ENCODE results near the gene STARD4. TPM values are rescaled to one million over a fixed set of nuclear protein-coding genes. Genes with fewer than 3 reads are reported as not detected.

STARD4 gene
- total and polyA plus RNA-seq, 2 of the 13 experiments (the other 11 are each of a cell fraction or from before 2014, with no cell fraction given): 27.4 to 66.9 TPM

GRCh38 chr5:111530298-111530740, 18.0 kb upstream of the STARD4 start (continued):
- TF ChIP-seq ZNF142 (CRISPR knock-in tag; IDR thresholded peaks at IDR 0.05): no peak

- Histone ChIP-seq H3K4me2 (ENCODE audit: low read depth, low read length) (no peak overlapping the region), H3K27me3 (ENCODE audit: control insufficient read depth in 1 of 2, insufficient read depth in 2 of 2, low read length in 2 of 2) (no peaks in the 10 kb centered on the region; a peak in 1 of 5 replicates), H3K4me3 (replicated peaks in 1 of 3; ENCODE audit: insufficient read depth in 1 of 3, low read depth in 2 of 3, low read length in 3 of 3) (no peak overlapping the region), H3K36me3 (replicated peaks in 1 of 2; ENCODE audit: control insufficient read depth in 1 of 2, insufficient read depth in 2 of 2, low read length in 2 of 2) (no peaks in the 10 kb centered on the region), H3K27ac (ENCODE audit: extremely low read length, insufficient read depth, low read length) (no peak overlapping the region), H3K79me2 (ENCODE audit: insufficient read depth, low read length) (no peaks in the 10 kb centered on the region), H3K9me3 (ENCODE audit: low read length) (no peaks in the 10 kb centered on the region), H2AFZ (ENCODE audit: low read length) (no peak overlapping the region), H4K20me1 (ENCODE audit: insufficient read depth, low read length) (no peaks in the 10 kb centered on the region), H3K4me1 (ENCODE audit: insufficient read depth, low read length) (peaks cover 8% of the 10 kb centered on the region; the same call in 1 of the 2 replicates), H3K9ac (ENCODE audit: insufficient read depth, low read depth, low read length) (no peak overlapping the region)
- 8% methylated on average over 3 of the region's 3 CpGs for WGBS (ENCODE audit: low lambda C conversion rate)
- no peak for TF ChIP-seq ZFP90 (CRISPR knock-in tag; IDR thresholded peaks at IDR 0.05; ENCODE audit: borderline replicate concordance)
- no peak for TF ChIP-seq PRDM10 (CRISPR knock-in tag; IDR thresholded peaks at IDR 0.05; ENCODE audit: low read depth)
- TF ChIP-seq CC2D1A (CRISPR knock-in tag; IDR thresholded peaks at IDR 0.05): no peak
- BruUV-seq (replicated peaks): no TSS peak
- ATAC-seq (no peak), FAIRE-seq (no peak), DNase-seq (ENCODE audit: low spot score) (no peak)
- intact Hi-C loops (cut with micrococcal nuclease; ENCODE audit: unreplicated experiment): no loop called here
- ChIA-PET CTCF (ENCODE audit: low intra/inter-chr PET ratio, low total read pairs) (no interaction called here), POLR2A (no interaction called here)
- in situ Hi-C loops (cut with HindIII; ENCODE audit: extremely low pct_ligation_motif_present, low pct_unique_long_range_greater_than_20kb): no loop called here
These were observed 15.7 kb upstream of the STARD4 start for GRCh38 chr5:111528056-111528455.
